ENCODE data around the gene CCNYL1.
"Not testable (repeated sequence)": the region's sequence is repeated elsewhere in the genome, so short reads cannot be mapped to it uniquely, and the experiment has no call there.

DNA sequence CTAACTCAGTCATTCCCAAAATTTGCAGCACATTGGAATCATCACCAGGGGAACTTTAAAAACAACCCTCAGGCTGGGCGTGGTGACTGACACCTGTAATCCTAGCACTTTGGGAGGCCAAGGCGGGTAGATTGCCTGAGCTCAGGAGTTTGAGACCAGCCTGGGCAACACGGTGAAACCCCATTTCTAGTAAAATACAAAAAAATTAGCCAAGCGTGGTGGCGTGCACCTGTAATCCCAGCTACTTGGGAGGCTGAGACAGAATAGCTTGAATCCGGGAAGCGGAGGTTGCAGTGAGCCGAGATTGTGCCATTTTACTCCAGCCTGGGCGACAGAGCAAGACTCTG is 24.0 kb downstream of the CCNYL1 start:
- TF ChIP-seq, protein P1, sequence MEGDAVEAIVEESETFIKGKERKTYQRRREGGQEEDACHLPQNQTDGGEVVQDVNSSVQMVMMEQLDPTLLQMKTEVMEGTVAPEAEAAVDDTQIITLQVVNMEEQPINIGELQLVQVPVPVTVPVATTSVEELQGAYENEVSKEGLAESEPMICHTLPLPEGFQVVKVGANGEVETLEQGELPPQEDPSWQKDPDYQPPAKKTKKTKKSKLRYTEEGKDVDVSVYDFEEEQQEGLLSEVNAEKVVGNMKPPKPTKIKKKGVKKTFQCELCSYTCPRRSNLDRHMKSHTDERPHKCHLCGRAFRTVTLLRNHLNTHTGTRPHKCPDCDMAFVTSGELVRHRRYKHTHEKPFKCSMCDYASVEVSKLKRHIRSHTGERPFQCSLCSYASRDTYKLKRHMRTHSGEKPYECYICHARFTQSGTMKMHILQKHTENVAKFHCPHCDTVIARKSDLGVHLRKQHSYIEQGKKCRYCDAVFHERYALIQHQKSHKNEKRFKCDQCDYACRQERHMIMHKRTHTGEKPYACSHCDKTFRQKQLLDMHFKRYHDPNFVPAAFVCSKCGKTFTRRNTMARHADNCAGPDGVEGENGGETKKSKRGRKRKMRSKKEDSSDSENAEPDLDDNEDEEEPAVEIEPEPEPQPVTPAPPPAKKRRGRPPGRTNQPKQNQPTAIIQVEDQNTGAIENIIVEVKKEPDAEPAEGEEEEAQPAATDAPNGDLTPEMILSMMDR (IDR thresholded peaks at IDR 0.05), result not testable (repeated sequence)
- TF ChIP-seq POLR2A, EP300 (IDR thresholded peaks at IDR 0.05): not testable (repeated sequence)

All from ovary (tissue), 3 donors.